Epithelial cell of alveolus of lung (primary cell): Measurements from ENCODE around the gene ZBTB38. TPM values are rescaled to one million over a fixed set of nuclear protein-coding genes. Genes with fewer than 3 reads are reported as not detected.

Source experiments
- total RNA-seq: library from RNA; depleted of rRNA; stranded (reverse); fragments of >200 nt; gene quantifications from 2 replicates; pipeline ENCODE4 v1.2.1, GENCODE V29; 2015

ZBTB38 gene, protein sequence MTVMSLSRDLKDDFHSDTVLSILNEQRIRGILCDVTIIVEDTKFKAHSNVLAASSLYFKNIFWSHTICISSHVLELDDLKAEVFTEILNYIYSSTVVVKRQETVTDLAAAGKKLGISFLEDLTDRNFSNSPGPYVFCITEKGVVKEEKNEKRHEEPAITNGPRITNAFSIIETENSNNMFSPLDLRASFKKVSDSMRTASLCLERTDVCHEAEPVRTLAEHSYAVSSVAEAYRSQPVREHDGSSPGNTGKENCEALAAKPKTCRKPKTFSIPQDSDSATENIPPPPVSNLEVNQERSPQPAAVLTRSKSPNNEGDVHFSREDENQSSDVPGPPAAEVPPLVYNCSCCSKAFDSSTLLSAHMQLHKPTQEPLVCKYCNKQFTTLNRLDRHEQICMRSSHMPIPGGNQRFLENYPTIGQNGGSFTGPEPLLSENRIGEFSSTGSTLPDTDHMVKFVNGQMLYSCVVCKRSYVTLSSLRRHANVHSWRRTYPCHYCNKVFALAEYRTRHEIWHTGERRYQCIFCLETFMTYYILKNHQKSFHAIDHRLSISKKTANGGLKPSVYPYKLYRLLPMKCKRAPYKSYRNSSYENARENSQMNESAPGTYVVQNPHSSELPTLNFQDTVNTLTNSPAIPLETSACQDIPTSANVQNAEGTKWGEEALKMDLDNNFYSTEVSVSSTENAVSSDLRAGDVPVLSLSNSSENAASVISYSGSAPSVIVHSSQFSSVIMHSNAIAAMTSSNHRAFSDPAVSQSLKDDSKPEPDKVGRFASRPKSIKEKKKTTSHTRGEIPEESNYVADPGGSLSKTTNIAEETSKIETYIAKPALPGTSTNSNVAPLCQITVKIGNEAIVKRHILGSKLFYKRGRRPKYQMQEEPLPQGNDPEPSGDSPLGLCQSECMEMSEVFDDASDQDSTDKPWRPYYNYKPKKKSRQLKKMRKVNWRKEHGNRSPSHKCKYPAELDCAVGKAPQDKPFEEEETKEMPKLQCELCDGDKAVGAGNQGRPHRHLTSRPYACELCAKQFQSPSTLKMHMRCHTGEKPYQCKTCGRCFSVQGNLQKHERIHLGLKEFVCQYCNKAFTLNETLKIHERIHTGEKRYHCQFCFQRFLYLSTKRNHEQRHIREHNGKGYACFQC (N-terminal part only)
- 105 and 199 TPM in 2 replicates for total RNA-seq

DNA sequence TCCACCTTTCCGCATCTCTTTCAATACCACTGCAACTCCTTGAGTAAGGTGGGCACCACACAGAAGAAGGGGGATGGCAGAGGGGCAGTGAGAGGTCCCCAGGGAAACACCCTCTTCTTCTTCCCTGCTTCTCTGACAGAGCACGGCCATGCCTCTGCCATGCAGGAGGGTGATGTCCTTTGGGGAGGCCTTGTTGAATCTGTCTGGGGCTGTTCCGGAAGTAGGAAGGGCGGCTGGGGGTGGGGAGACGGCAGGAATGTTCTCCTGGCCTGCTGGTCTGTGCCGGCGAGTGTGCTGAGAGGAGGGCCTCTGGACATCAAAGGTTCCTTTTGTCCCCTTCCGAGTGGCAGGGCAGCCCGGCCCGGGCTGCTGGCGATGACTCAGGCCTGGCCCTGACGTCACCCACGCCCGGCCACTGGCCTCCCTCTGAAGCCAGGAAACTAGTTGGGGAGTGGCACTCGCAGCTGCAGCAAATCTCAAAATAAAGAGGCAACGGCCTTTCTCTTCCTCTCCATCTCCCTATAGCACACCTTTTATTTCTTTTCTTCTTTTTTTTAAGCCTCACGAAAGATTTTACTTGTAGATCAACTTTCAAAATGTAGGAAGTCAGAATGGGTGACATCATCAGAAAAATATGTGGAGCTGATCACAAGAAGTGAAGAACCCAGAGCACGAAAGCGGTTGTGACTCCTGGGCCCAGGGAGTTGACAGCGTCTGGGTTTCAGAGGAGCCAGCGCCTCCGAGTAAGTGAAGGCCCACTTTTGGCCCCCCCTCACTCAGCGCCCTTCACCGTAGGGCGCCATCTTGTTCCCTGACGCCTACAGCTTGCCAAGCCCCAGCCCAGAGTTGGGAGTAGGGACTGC is at the start of gene ZBTB38:
Gene ZBTB38, plus strand, starts transcription at position 443 of the 863 bp plus-strand sequence. CDS start 73,885 bp downstream, outside the sequence.

Other genes with a start within 250 kb of the ZBTB38 start
- 10.3 and 11.2 TPM in 2 replicates for gene PXYLP1, start 136.7 kb upstream of the ZBTB38 start, total RNA-seq
- 6.1 and 7.9 TPM in 2 replicates for gene RASA2, start 118.5 kb downstream of the ZBTB38 start, total RNA-seq